HepG2 (cell line): Measurements from ENCODE around the gene NLRP13.

Experiments
- CHD2 ChIP-seq: IDR thresholded peaks from 2 replicates; pipeline ENCODE4 v1.6.1; 2011; ENCODE audit warnings: low read depth, low read length, improper control_type of control experiment
- DPF2 ChIP-seq: sonication (generic); formaldehyde crosslinking; IDR thresholded peaks from 2 replicates; pipeline ENCODE4 v1.4.0; 2020; ENCODE audit warnings: mild to moderate bottlenecking, low read depth, missing genetic modification reagents, borderline replicate concordance
- ELF4 ChIP-seq: sonication (generic); formaldehyde crosslinking; IDR thresholded peaks from 2 replicates; pipeline ENCODE4 v1.5.0; 2020; ENCODE audit warnings: missing genetic modification reagents, mild to moderate bottlenecking, moderate library complexity, borderline replicate concordance
- EP300 ChIP-seq, 3 experiments: sonication (generic) in 1 of 3; formaldehyde crosslinking in 1 of 3; IDR thresholded peaks; 2 replicates each; pipeline versions ENCODE4 v1.5.1 to v1.6.1; 2011 to 2020; ENCODE audit warnings: low read depth in 2 of 3, low read length in 2 of 3, borderline replicate concordance in 1 of 3, improper control_type of control experiment in 1 of 3, mild to moderate bottlenecking in 1 of 3, missing genetic modification reagents in 1 of 3, moderate library complexity in 1 of 3
- FOXP1 ChIP-seq, 2 experiments: fragments of 450-650 bp in 1 of 2; IDR thresholded peaks; 2 replicates each; pipeline ENCODE4 v1.6.1; 2017 to 2018; ENCODE audit warnings: antibody characterized with exemption in 1 of 2
- GABPA ChIP-seq, 2 experiments: IDR thresholded peaks; 2 replicates each; pipeline ENCODE4 v1.6.1; 2011 to 2016; ENCODE audit warnings: low read depth in 2 of 2, low read length in 1 of 2, missing biosample characterization in 1 of 2, missing genetic modification characterization in 1 of 2
- MAFG ChIP-seq: sonication (generic); formaldehyde crosslinking; IDR thresholded peaks from 2 replicates; pipeline ENCODE4 v1.5.1; 2020; ENCODE audit warnings: mild to moderate bottlenecking, missing genetic modification reagents
- PHF20 ChIP-seq: sonication (generic); formaldehyde crosslinking; IDR thresholded peaks from 2 replicates; pipeline ENCODE4 v1.5.0; 2020; ENCODE audit warnings: mild to moderate bottlenecking, missing genetic modification reagents
- REL ChIP-seq: sonication (generic); formaldehyde crosslinking; conservative IDR thresholded peaks from 2 replicates; pipeline ENCODE4 v1.8.0; 2022; ENCODE audit warnings: mild to moderate bottlenecking, missing genetic modification reagents, moderate library complexity
- SALL1 ChIP-seq: sonication (generic); formaldehyde crosslinking; IDR thresholded peaks from 2 replicates; pipeline ENCODE4 v1.8.0; 2022; ENCODE audit warnings: mild to moderate bottlenecking, missing genetic modification reagents
- TAF1 ChIP-seq: sonication (generic); formaldehyde crosslinking; IDR thresholded peaks from 2 replicates; pipeline ENCODE4 v1.4.0; 2020; ENCODE audit warnings: missing genetic modification reagents
- ZBTB26 ChIP-seq: IDR thresholded peaks from 2 replicates; pipeline ENCODE4 v1.6.1; 2016; ENCODE audit warnings: missing compliant biosample characterization, missing genetic modification reagents, borderline replicate concordance
- TF ChIP-seq, protein P1 (sequence below), 2 experiments: IDR thresholded peaks; 2 replicates each; pipeline ENCODE4 v1.6.1; 2011 to 2012; ENCODE audit warnings: low read length in 2 of 2, borderline replicate concordance in 1 of 2, low read depth in 1 of 2, mild to moderate bottlenecking in 1 of 2, moderate library complexity in 1 of 2
- TF ChIP-seq, protein P2 (sequence below): sonication (generic); formaldehyde crosslinking; IDR thresholded peaks from 2 replicates; pipeline ENCODE4 v1.5.0; 2020; ENCODE audit warnings: mild to moderate bottlenecking, missing genetic modification reagents, moderate library complexity

- TF ChIP-seq PHF20 (CRISPR knock-in tag): no peak
- TF ChIP-seq, protein P1, sequence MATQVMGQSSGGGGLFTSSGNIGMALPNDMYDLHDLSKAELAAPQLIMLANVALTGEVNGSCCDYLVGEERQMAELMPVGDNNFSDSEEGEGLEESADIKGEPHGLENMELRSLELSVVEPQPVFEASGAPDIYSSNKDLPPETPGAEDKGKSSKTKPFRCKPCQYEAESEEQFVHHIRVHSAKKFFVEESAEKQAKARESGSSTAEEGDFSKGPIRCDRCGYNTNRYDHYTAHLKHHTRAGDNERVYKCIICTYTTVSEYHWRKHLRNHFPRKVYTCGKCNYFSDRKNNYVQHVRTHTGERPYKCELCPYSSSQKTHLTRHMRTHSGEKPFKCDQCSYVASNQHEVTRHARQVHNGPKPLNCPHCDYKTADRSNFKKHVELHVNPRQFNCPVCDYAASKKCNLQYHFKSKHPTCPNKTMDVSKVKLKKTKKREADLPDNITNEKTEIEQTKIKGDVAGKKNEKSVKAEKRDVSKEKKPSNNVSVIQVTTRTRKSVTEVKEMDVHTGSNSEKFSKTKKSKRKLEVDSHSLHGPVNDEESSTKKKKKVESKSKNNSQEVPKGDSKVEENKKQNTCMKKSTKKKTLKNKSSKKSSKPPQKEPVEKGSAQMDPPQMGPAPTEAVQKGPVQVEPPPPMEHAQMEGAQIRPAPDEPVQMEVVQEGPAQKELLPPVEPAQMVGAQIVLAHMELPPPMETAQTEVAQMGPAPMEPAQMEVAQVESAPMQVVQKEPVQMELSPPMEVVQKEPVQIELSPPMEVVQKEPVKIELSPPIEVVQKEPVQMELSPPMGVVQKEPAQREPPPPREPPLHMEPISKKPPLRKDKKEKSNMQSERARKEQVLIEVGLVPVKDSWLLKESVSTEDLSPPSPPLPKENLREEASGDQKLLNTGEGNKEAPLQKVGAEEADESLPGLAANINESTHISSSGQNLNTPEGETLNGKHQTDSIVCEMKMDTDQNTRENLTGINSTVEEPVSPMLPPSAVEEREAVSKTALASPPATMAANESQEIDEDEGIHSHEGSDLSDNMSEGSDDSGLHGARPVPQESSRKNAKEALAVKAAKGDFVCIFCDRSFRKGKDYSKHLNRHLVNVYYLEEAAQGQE (IDR thresholded peaks at IDR 0.05; ENCODE audit: borderline replicate concordance in 1 of 2, low read depth in 1 of 2, low read length in 2 of 2): no peak
- TF ChIP-seq FOXP1 (IDR thresholded peaks at IDR 0.05): no peak
- TF ChIP-seq FOXP1 (CRISPR knock-in tag; IDR thresholded peaks at IDR 0.05): no peak
- no peak for TF ChIP-seq SALL1 (CRISPR knock-in tag)
- TF ChIP-seq DPF2: no peak
- TF ChIP-seq GABPA (IDR thresholded peaks at IDR 0.05; ENCODE audit: low read depth, low read length): no peak
- no peak for TF ChIP-seq GABPA (CRISPR knock-in tag; IDR thresholded peaks at IDR 0.05; ENCODE audit: low read depth)
- no peak for TF ChIP-seq MAFG (CRISPR knock-in tag)
- TF ChIP-seq ELF4 (CRISPR knock-in tag): no peak
- TF ChIP-seq EP300 (IDR thresholded peaks at IDR 0.05; ENCODE audit: low read depth in 2 of 2, low read length in 2 of 2): no peak
- TF ChIP-seq EP300 (CRISPR knock-in tag; IDR thresholded peaks at IDR 0.05; ENCODE audit: borderline replicate concordance): no peak
- TF ChIP-seq, protein P2, sequence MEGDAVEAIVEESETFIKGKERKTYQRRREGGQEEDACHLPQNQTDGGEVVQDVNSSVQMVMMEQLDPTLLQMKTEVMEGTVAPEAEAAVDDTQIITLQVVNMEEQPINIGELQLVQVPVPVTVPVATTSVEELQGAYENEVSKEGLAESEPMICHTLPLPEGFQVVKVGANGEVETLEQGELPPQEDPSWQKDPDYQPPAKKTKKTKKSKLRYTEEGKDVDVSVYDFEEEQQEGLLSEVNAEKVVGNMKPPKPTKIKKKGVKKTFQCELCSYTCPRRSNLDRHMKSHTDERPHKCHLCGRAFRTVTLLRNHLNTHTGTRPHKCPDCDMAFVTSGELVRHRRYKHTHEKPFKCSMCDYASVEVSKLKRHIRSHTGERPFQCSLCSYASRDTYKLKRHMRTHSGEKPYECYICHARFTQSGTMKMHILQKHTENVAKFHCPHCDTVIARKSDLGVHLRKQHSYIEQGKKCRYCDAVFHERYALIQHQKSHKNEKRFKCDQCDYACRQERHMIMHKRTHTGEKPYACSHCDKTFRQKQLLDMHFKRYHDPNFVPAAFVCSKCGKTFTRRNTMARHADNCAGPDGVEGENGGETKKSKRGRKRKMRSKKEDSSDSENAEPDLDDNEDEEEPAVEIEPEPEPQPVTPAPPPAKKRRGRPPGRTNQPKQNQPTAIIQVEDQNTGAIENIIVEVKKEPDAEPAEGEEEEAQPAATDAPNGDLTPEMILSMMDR (CRISPR knock-in tag): no peak
- no peak for TF ChIP-seq ZBTB26 (CRISPR knock-in tag)
- no peak for TF ChIP-seq REL (CRISPR knock-in tag)
- no peak for TF ChIP-seq CHD2
- no peak for TF ChIP-seq TAF1
Measured at GRCh38 chr19:55902080-55902751, 29.9 kb downstream of the NLRP13 start.
